GM21367 (cell line): ENCODE data around the gene NAGA.
A peak's percentile ranks its signal among the peaks of the same experiment; 100 is the strongest.
"Not testable (repeated sequence)": the region's sequence is repeated elsewhere in the genome, so short reads cannot be mapped to it uniquely, and the experiment has no call there.

Experiments
- ATAC-seq: cut with Tn5 transposase; IDR thresholded peaks from one replicate; pipeline ENCODE4 v1.9.1; 2021; ENCODE audit not compliant: unreplicated experiment

NAGA gene

DNA sequence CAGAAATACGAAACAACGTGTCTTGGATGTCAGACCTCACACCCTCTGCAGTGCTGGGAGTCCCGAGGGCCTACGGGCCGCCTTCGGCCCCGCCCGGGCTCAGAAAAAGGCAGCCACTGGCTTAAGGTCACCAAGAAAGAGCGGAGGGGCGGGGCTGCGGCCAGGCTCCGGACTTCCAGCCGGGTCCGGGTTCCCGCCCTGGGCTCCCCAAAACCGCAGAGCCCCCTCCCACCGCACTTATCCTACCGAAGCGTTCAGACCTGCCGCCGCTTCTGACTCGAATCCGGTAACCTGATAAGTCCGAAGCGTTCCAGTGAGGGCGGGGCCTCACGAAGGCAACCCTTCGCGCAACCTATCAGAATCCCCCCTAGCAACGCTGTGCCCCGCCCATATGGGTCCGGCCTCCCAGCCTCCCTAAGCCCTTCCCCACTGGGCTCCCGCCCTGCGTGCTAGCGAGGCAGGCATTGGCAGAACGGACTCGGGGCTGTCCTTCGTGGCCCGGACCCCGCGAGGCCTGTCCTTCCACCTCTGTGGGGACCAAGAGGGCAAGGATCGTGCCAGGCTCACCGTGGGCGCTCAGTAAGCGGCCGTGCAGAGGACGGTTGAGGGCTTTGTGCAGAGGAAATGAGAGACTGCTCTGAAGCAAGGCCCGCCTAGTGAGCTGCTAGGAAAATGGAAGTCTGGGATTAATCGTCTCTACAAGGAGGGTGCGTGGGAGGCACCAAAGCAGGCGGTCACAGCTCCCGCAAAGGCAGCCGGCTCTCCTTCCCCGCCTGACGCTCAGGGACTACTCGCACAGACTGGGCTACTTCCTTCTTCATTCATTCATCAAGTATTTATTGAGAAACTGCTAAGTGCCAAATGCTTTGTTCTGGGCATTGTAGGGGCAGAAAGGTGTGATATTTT is at the start of gene NAGA:
Gene NAGA, minus strand, starts transcription at position 296 of the 906 bp plus-strand sequence. CDS start 515 bp downstream, outside the sequence.
- ATAC-seq, result peak; percentile 79

- ATAC-seq, result no peak
These were observed 46.3 kb upstream of the NAGA start for GRCh38 chr22:42116848-42117424.

- not testable (repeated sequence) for ATAC-seq
These were observed 44.8 kb upstream of the NAGA start for GRCh38 chr22:42115420-42115830.

DNA sequence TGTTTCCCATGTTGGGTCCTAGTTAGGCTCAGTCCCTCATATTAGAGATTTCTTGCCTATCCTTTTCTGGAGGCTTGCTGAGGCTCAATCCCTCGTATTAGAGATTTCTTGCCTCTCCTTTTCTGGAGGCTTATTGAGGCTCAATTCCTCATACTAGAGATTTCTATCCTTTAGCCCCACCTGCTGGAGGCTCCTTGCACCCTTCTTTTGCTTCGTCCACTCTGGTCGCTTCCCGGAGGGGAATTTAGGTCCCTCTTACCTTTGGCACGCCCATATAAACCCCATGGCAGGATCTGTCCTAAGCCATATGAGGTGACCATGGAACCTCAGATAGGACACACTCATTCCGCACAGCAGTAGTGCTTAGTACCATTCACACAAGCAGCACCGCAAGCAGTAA is 44.1 kb upstream of the NAGA start:
- no peak for ATAC-seq

- ATAC-seq, result not testable (repeated sequence)
These were observed 42.2 kb upstream of the NAGA start for GRCh38 chr22:42112793-42113192.

DNA sequence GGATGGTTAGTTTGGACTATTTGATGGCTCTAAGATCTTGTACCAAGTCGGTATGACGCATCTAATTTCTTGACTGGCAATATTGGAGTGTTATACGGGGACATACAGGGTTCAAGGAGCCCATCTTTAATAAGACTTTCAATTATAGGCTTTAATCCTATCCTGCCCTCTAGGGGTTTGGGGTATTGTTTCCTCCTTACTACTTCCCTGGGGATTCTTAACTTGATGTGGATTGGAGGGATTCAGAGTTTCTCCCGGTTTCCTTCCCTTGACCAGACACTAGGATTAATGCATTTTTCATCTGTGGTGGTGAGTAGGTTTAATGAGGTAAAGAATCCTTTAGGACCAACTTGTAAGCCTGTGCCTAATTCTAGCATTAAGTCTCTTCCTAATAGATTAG is 41.2 kb upstream of the NAGA start:
- ATAC-seq, result no peak

DNA sequence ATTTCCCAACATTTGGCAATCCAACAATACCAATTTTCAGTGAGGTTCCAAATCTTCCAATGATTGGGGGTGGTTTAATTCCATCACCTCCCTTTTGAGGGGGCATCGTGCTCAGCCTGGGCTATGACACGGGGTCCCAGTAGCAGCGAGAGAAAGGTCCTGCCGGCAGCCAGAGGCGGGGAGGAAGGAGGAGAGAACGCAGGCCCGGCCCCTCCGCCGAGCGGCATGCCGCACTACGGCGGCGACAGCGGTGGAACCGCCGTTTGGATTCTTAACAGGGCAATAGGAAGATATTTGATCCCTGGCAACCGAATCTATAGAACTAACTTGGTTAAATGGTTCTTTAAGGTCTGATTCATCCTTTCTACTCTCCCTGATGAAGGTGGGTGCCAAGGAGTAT is 38.2 kb upstream of the NAGA start:
- ATAC-seq, result no peak

DNA sequence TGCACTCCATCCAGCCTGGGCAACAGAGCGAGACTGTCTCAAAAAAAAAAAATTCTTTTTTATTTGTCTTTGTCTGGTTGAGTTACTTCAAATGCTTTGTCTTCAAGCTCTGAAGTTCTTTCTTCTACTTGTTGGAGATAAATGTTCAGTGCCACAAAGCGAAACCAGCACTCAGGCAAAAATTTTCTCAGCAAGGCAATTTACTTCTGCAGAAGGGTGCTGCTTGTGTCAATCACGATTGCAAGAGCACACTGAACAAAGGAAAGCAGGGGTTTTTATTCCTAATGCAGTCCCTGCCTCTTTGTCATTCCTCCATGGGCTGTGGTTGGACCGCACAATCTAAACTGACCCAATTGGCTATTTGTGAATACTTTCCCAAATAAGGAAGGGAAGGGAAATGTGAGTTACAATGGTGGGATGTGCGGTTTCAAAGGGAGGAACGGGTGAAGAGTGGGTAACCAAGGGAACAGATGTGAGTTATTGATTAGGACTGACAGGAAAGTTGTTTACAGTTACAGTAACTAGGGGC is 33.8 kb upstream of the NAGA start:
- ATAC-seq, result not testable (repeated sequence)

DNA sequence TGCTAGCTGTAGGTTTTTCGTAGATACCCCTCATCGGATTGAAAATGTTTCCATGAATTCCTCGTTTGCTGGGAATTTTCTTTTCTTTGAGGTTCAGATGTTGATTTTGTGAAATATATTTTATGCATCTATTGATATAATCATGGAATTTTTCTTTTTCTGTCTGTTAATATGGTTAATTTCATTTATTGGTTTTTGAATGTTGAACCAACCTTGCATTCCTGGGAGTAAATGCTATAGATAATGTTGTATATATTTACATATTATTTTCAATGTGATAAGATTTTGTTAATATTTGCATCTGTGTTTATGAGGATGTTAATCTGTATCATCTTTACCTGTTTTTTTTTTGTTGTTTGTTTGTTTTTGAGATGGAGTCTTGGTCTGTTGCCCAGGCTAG is 30.6 kb upstream of the NAGA start:
- ATAC-seq, result no peak

DNA sequence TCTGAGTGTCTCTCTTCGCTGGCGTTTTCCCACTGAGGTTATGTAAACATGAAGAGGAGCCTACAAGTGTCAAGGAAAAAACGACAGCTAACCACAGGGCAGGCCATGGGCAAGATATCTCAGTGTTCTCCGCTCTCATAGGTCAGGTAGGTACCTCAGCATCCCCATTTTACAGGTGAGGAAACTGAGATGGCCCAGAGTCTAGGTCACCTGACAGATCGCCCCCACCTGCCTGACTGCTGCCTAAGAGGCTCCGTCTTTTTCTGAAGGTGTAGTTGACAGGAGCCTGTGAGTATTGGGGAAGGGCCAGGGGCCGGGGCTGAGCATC is 20.8 kb upstream of the NAGA start:
- no peak for ATAC-seq

- peak; percentile 84 for ATAC-seq
These were observed 20.2 kb upstream of the NAGA start, which contains the start of gene NDUFA6 for GRCh38 chr22:42090596-42091454. TSS of gene NDUFA6 (minus strand) at chr22:42090772. CDS start at chr22:42090744, 28 bp downstream.

DNA sequence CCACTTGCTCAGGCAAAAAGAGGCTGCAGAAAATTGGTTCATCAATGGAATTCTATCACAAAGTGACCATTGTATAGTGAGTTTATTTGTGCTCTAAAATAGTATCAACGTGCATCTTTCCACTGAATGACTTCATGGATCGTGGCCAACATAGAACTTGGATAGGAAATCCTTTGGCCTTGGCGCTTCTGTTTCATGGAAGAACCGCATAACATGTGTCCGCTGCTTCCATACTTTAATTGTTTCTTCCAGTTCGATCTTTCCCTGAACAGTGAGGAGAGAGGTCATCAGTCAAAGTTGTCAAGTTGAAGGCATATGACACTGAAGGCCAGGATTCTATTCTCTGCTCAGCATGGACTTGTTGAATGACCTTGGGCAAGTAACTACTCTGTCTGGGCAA is 15.4 kb upstream of the NAGA start:
- ATAC-seq, result no peak

- no peak for ATAC-seq
These were observed 14.3 kb upstream of the NAGA start for GRCh38 chr22:42084874-42085273.

DNA sequence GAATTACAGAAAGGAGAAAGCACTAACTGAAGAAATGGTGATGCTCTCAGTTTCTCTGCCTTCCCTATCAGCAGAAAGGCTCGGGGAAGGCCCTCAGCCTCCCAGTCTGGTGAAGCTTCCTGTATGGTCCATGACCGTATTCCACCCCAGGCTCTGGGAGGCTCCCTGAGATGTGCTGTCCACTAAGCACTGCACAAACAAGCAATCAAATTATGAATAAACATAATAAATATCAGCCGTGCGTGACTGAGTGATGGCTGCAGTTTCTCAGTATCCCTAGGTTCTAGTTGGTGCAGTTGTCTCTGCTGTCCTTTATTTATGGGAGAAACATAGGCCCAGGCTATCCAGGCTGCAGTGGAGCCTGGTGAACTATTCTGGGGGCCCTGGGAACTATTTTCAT is 12.5 kb upstream of the NAGA start:
- no peak for ATAC-seq

GRCh38 chr22:42080287-42080686 is 9.7 kb upstream of the NAGA start:
- ATAC-seq, result no peak

DNA sequence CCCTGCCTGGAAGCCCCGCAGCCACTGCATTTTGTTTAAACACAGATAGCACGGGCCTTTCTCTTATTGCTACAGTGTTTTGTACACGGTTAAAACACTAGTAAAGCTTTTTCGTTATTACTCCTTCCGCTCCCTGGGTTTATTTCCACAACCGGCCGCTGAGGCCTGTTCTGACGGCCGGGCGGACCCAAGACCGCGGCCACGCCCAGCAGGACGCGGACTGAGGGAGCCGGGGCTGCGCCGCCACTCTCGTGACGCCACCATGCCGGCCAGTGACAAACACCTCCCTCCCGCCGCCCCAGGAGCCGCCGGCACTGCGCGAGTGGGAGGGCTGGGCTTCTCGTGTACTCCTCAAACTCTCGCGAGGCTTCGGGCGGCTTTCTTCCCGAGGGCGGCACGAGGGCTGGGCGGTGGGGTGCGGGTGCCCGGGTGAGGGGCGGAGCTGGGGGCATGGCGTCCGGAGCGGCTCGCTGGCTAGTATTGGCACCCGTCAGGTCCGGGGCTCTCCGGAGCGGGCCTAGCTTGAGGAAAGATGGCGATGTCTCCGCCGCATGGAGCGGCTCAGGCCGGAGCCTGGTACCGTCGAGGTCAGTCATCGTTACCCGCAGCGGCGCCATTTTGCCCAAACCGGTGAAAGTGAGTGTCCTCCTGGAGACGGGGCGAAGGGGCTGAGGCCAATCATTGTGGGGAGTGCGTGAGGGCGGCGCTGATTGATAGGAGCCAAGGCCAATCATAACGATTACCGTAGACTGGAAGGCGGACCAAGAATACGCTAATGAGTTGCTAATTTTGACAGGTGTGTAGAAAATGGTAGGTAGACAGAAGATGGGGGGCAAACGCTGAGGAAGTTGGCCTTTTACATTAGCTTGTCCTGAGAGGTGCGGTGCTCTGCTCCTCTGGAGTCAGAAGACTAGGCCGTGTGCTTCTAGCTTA is 9.0 kb upstream of the NAGA start, which contains the start of gene SMDT1:
Gene SMDT1, plus strand, starts transcription at position 382 of the 933 bp plus-strand sequence. Its CDS starts 69 bp downstream, at position 451.
- ATAC-seq, result peak; percentile 66

- peak; percentile 1 for ATAC-seq
These were observed 8.1 kb upstream of the NAGA start for GRCh38 chr22:42078469-42079318.

DNA sequence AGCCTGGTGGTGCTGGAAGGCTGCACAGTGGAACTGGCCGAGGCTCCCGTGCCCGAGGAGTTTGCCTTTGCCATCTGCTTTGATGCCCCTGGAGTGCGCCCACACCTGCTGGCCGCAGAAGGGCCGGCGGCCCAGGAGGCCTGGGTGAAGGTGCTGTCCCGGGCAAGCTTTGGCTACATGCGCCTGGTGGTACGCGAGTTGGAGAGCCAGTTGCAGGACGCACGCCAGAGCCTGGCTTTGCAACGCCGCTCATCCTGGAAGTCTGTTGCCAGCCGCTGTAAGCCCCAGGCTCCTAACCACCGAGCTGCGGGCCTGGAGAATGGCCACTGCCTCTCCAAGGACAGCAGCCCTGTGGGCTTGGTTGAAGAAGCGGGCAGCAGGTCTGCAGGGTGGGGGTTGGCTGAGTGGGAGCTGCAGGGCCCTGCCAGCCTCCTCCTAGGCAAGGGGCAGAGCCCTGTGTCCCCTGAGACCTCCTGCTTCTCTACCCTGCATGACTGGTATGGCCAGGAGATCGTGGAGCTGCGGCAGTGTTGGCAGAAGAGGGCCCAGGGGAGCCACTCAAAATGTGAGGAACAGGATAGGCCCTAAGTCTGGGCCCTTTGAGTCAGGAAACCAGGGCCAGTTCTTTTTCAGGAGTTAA is 7.0 kb upstream of the NAGA start:
- ATAC-seq, result no peak
